ENCODE results near the gene PTPN5. TPM values are rescaled to one million over a fixed set of nuclear protein-coding genes. Genes with fewer than 3 reads are reported as not detected.
"Not testable (repeated sequence)": the region's sequence is repeated elsewhere in the genome, so short reads cannot be mapped to it uniquely, and the experiment has no call there.

The PTPN5 gene
- 0.20 TPM for polyA plus RNA-seq (ENCODE audit: insufficient read length)

- no peak for DNase-seq (ENCODE audit: low read depth)
These were observed at the start of gene PTPN5 for GRCh38 chr11:18791207-18791968. PTPN5 (minus strand) TSS chr11:18791798; CDS start chr11:18771958, 19,840 bp downstream.

GRCh38 chr11:18836417-18836816 is 44.8 kb upstream of the PTPN5 start:
- no peak for DNase-seq (ENCODE audit: low read depth)

- DNase-seq (ENCODE audit: low read depth), result no peak
These were observed 43.3 kb upstream of the PTPN5 start for GRCh38 chr11:18834754-18835466.

GRCh38 chr11:18820160-18820559 is 28.6 kb upstream of the PTPN5 start:
- DNase-seq (ENCODE audit: low read depth), result not testable (repeated sequence)

GRCh38 chr11:18804199-18804999 is 12.8 kb upstream of the PTPN5 start:
- no peak for DNase-seq (ENCODE audit: low read depth)

- DNase-seq (ENCODE audit: low read depth), result peak; percentile 5
These were observed 11.0 kb upstream of the PTPN5 start for GRCh38 chr11:18802381-18803257.

GRCh38 chr11:18798799-18799469 is 7.3 kb upstream of the PTPN5 start:
- DNase-seq (ENCODE audit: low read depth), result no peak

GRCh38 chr11:18794956-18795355 is 3.4 kb upstream of the PTPN5 start:
- no peak for DNase-seq (ENCODE audit: low read depth)

GRCh38 chr11:18792827-18793226 is 1.2 kb upstream of the PTPN5 start:
- DNase-seq (ENCODE audit: low read depth), result no peak

GRCh38 chr11:18791969-18792628 is 501 bp upstream of the PTPN5 start:
- no peak for DNase-seq (ENCODE audit: low read depth)

- DNase-seq (ENCODE audit: low read depth), result no peak
These were observed 753 bp downstream of the PTPN5 start for GRCh38 chr11:18790883-18791206.

- DNase-seq (ENCODE audit: low read depth), result no peak
These were observed 1.7 kb downstream of the PTPN5 start for GRCh38 chr11:18789942-18790341.

- no peak for DNase-seq (ENCODE audit: low read depth)
These were observed 6.2 kb downstream of the PTPN5 start for GRCh38 chr11:18785411-18785810.

- no peak for DNase-seq (ENCODE audit: low read depth)
These were observed 10.7 kb downstream of the PTPN5 start for GRCh38 chr11:18780896-18781295.

- no peak for DNase-seq (ENCODE audit: low read depth)
These were observed 11.3 kb downstream of the PTPN5 start for GRCh38 chr11:18780329-18780728.

- no peak for DNase-seq (ENCODE audit: low read depth)
These were observed 13.1 kb downstream of the PTPN5 start for GRCh38 chr11:18778468-18778867.

GRCh38 chr11:18776324-18776723 is 15.3 kb downstream of the PTPN5 start:
- no peak for DNase-seq (ENCODE audit: low read depth)

- no peak for DNase-seq (ENCODE audit: low read depth)
These were observed 15.9 kb downstream of the PTPN5 start for GRCh38 chr11:18775492-18776292.

- DNase-seq (ENCODE audit: low read depth), result no peak
These were observed 16.8 kb downstream of the PTPN5 start for GRCh38 chr11:18774801-18775200.

Measured in forelimb muscle (tissue), 1 donor.